ENCODE data around the gene ICA1.

GRCh38 chr7:8282871-8283270 lies 20.9 kb upstream of the ICA1 start:
- TF ChIP-seq POLR2A (IDR thresholded peaks at IDR 0.05; ENCODE audit: low read depth, low read length) (no peak), ELK1 (IDR thresholded peaks at IDR 0.05; ENCODE audit: borderline replicate concordance, low read depth, low read length) (no peak), CHD1 (IDR thresholded peaks at IDR 0.05; ENCODE audit: low read depth, low read length) (no peak)
- TF ChIP-seq, protein P1, sequence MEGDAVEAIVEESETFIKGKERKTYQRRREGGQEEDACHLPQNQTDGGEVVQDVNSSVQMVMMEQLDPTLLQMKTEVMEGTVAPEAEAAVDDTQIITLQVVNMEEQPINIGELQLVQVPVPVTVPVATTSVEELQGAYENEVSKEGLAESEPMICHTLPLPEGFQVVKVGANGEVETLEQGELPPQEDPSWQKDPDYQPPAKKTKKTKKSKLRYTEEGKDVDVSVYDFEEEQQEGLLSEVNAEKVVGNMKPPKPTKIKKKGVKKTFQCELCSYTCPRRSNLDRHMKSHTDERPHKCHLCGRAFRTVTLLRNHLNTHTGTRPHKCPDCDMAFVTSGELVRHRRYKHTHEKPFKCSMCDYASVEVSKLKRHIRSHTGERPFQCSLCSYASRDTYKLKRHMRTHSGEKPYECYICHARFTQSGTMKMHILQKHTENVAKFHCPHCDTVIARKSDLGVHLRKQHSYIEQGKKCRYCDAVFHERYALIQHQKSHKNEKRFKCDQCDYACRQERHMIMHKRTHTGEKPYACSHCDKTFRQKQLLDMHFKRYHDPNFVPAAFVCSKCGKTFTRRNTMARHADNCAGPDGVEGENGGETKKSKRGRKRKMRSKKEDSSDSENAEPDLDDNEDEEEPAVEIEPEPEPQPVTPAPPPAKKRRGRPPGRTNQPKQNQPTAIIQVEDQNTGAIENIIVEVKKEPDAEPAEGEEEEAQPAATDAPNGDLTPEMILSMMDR (conservative IDR thresholded peaks at IDR 0.05; ENCODE audit: low read depth, low read length), result no peak
- TF ChIP-seq, protein P2, sequence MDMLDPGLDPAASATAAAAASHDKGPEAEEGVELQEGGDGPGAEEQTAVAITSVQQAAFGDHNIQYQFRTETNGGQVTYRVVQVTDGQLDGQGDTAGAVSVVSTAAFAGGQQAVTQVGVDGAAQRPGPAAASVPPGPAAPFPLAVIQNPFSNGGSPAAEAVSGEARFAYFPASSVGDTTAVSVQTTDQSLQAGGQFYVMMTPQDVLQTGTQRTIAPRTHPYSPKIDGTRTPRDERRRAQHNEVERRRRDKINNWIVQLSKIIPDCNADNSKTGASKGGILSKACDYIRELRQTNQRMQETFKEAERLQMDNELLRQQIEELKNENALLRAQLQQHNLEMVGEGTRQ (IDR thresholded peaks at IDR 0.05; ENCODE audit: low read depth, low read length), result no peak

Data from IMR-90 (cell line).